Breast epithelium (tissue), 4 donors: Measurements from ENCODE around the gene HASPIN. TPM values are rescaled to one million over a fixed set of nuclear protein-coding genes. Genes with fewer than 3 reads are reported as not detected.
"Not testable (repeated sequence)": the region's sequence is repeated elsewhere in the genome, so short reads cannot be mapped to it uniquely, and the experiment has no call there.

Experiments used
- DNase-seq, 2 donors: peaks; one replicate each; pipeline ENCODE4 v3.0.0-alpha.2; 2019; ENCODE audit warnings: low spot score in 2 of 2
- H3K27ac ChIP-seq, 2 donors: fragments of 200-600 bp; sonication (generic) in 1 of 2; one replicate each; pipeline ENCODE4 v1.5.1; 2016 to 2019; ENCODE audit warnings: mild to moderate bottlenecking in 1 of 2
- H3K27me3 ChIP-seq, 2 donors: fragments of 200-600 bp; sonication (generic) in 1 of 2; one replicate each; pipeline versions ENCODE4 v1.5.1 to v1.6.0; 2017 to 2019; ENCODE audit warnings: control low read depth in 1 of 2, mild to moderate bottlenecking in 1 of 2
- H3K36me3 ChIP-seq: fragments of 200-600 bp; one replicate; pipeline ENCODE4 v1.5.1; 2019
- H3K4me1 ChIP-seq, 2 donors: fragments of 200-600 bp; sonication (generic); one replicate each; pipeline ENCODE4 v1.5.1; 2016 to 2019; ENCODE audit warnings: control low read depth in 1 of 2
- H3K4me3 ChIP-seq, 3 donors: fragments of 200-600 bp; sonication (generic); 1 replicate in 2 of 3; 2 replicates in 1 of 3; pipeline ENCODE4 v1.5.1; 2016 to 2019; ENCODE audit warnings: mild to moderate bottlenecking in 3 of 3, moderate library complexity in 2 of 3
- H3K9me3 ChIP-seq, 2 donors: fragments of 200-600 bp; sonication (generic) in 1 of 2; one replicate each; pipeline ENCODE4 v1.5.1; 2016 to 2019; ENCODE audit warnings: control low read depth in 1 of 2
- CTCF ChIP-seq, 3 donors: fragments of 450-650 bp; IDR thresholded peaks; one replicate each; pipeline ENCODE4 v1.5.1; 2016 to 2017; ENCODE audit warnings: antibody characterized with exemption in 3 of 3, mild to moderate bottlenecking in 3 of 3, moderate library complexity in 3 of 3
- POLR2A ChIP-seq: fragments of 450-650 bp; IDR thresholded peaks from one replicate; pipeline ENCODE4 v1.6.1; 2016; ENCODE audit warnings: antibody characterized with exemption, mild to moderate bottlenecking, moderate library complexity
- POLR2AphosphoS5 ChIP-seq, 3 donors: sonication (generic); formaldehyde crosslinking; IDR thresholded peaks; one replicate each; pipeline ENCODE4 v1.6.1; 2017; ENCODE audit warnings: antibody characterized with exemption in 3 of 3
- intact Hi-C: fragments of 100-400 bp; cut with DNase I; formaldehyde crosslinking; loops from one replicate; pipeline ENCODE4 v1.15.1; 2023; ENCODE audit warnings: low total_unique reads
- total RNA-seq, 3 donors: library from RNA; depleted of rRNA; stranded (reverse); fragments of >200 nt; gene quantifications; one replicate each; pipeline ENCODE4 v1.1.0, GENCODE V29; 2016

The HASPIN gene
- total RNA-seq, 3 donors from 2014 or later, result 0.29 to 0.48 (median 0.33) TPM

GRCh38 chr17:3732210-3732621 lies 8.5 kb downstream of the HASPIN start:
- intact Hi-C loops, result no loop called here
- H3K4me1 ChIP-seq, result no peaks in the 10 kb centered on the region
- TF ChIP-seq POLR2AphosphoS5 (IDR thresholded peaks at IDR 0.05) (no peak), CTCF (IDR thresholded peaks at IDR 0.05) (no peak), POLR2A (no peak)
- no peaks in the 10 kb centered on the region for H3K27me3 ChIP-seq
- no peaks in the 10 kb centered on the region for H3K9me3 ChIP-seq
- no peak overlapping the region for H3K27ac ChIP-seq
- H3K4me3 ChIP-seq, result no peak overlapping the region
- H3K36me3 ChIP-seq, result no peaks in the 10 kb centered on the region
- DNase-seq, result no peak

GRCh38 chr17:3734911-3735276 lies 11.2 kb downstream of the HASPIN start:
- intact Hi-C loops, H3K4me1 ChIP-seq: not testable (repeated sequence)

DNA sequence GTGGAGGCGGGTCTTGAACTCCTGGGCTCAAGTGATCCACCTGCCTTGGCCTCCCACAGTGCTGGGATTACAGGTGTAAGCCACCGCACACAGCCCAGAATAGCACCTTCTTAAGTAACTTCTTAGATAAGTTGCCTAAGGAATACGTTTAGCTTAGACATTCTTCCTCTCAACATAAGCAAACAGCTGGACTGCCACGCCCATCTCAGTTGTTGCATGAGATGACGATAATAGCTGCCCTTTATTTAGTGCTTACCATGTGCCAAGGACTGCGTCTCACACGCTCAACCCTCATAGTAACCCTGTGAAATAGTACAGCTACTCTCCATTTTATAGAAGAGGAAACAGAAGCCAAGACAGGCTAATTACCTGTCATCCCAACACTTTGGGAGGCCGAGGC lies 11.8 kb downstream of the HASPIN start:
- no peaks in the 10 kb centered on the region for H3K27me3 ChIP-seq
- H3K9me3 ChIP-seq, result no peaks in the 10 kb centered on the region
- no peak overlapping the region for H3K4me3 ChIP-seq
- TF ChIP-seq POLR2A (no peak), CTCF (IDR thresholded peaks at IDR 0.05) (no peak), POLR2AphosphoS5 (IDR thresholded peaks at IDR 0.05) (no peak)
- H3K36me3 ChIP-seq, result no peaks in the 10 kb centered on the region
- DNase-seq, result no peak
- intact Hi-C loops, result no loop called here
- H3K27ac ChIP-seq, result no peak overlapping the region
- H3K4me1 ChIP-seq, result no peaks in the 10 kb centered on the region

More at GRCh38 chr17:3734911-3735276, 11.2 kb downstream of the HASPIN start:
- H3K27me3 ChIP-seq, DNase-seq, H3K27ac ChIP-seq, H3K36me3 ChIP-seq, H3K9me3 ChIP-seq, H3K4me3 ChIP-seq: not testable (repeated sequence)

DNA sequence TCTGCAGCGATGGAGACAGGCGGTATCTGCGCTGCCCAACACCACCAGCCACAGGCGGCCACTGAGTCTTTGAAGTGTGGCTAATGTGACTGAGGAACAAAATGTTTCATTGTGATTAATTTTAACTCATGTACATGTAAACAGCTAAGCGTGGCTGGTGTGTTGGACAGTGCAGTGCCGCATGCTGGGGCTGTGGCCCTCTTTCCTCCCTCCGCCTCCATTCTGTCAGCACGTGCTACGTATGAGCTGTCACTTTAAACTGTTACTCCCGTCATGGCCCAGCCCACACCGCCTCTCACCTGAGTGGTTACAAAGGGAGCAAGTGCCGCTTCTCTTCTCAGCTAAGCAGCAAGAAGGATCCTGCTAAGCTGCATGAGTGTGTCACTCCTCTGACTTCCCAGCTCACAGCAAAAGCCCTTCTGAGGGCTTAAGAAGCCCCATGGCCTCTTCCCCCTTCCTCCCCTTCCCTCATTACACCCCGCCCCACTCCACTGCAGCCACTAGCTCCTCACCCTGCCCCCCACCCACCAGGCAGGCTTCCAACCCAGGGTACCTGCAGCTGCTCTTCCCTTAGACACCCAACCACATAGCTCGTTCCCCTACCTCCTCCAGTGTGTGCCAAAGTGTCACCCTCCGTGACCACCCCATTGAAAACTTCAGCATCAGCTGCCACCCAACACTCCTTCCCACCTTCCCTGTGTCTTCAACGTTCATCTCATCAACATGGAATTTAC lies 15.0 kb downstream of the HASPIN start:
- DNase-seq, result peak in 1 of 2 donors; percentile 38
- Histone ChIP-seq H3K4me3 (peak overlapping the region in 2 of 3 donors; percentile 36 to 46), H3K27me3 (no peaks in the 10 kb centered on the region), H3K36me3 (no peaks in the 10 kb centered on the region), H3K4me1 (no peaks in the 10 kb centered on the region), H3K27ac (peak overlapping the region in 1 of 2 donors; percentile 1), H3K9me3 (no peaks in the 10 kb centered on the region)
- TF ChIP-seq POLR2AphosphoS5 (IDR thresholded peaks at IDR 0.05) (no peak), CTCF (IDR thresholded peaks at IDR 0.05) (no peak), POLR2A (no peak)
- intact Hi-C loops, result no loop called here

DNA sequence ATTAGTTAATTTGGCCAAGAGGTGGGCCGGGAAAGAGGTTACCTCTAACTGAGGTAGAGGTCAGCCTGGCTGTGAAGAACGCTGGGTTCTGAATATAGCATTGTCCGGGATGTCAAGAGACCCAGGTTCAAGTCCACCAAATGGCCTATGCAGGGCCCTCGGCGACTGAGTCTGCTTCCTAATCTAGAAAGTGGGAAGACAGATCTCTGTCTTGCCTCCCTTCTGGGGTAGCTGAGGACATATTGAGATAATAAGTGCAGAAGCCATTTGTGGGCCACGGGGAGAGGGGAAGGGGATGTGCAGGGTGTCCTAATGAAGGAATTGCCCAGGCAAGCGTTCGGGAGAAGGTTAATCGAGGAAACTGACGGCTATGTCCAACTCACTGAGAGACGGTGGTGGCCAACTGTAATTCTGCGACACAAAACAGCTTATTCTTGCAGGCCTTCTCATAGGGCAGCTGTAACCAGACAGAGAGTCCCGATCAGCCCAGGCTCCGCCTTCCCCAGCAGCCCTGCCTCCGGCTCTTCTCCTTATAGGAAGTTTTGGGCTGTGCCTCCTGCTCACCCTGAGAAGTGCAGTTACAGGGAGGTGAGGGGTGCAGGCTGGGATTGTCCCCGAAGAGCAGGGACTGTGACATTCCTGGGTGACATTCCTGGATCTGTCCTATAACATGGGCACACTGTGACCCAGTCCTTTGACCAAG lies 15.9 kb downstream of the HASPIN start:
- DNase-seq, result no peak

More for the DNA sequence above, 15.9 kb downstream of the HASPIN start:
- Histone ChIP-seq H3K4me1 (no peaks in the 10 kb centered on the region), H3K4me3 (no peak overlapping the region), H3K36me3 (no peaks in the 10 kb centered on the region), H3K27ac (no peak overlapping the region), H3K27me3 (no peaks in the 10 kb centered on the region), H3K9me3 (no peaks in the 10 kb centered on the region)
- intact Hi-C loops, result no loop called here
- no peak for TF ChIP-seq CTCF (IDR thresholded peaks at IDR 0.05)
- TF ChIP-seq POLR2A, result no peak
- no peak for TF ChIP-seq POLR2AphosphoS5 (IDR thresholded peaks at IDR 0.05)
